Erythroblast (primary cell): ENCODE results near the gene CCR8.
"Not testable (repeated sequence)": the region's sequence is repeated elsewhere in the genome, so short reads cannot be mapped to it uniquely, and the experiment has no call there.

Source experiments
- DNase-seq, 2 experiments: peaks; one replicate each; lab custom pipeline; 2025; lab: John Stamatoyannopoulos, UW
- GATA1 ChIP-seq: IDR thresholded peaks from 2 replicates; pipeline ENCODE4 v1.6.1; 2011; ENCODE audit warnings: low read depth, mild to moderate bottlenecking, control low read depth, low read length, moderate library complexity
- POLR2A ChIP-seq: IDR thresholded peaks from 2 replicates; pipeline ENCODE4 v1.6.1; 2011; ENCODE audit warnings: mild to moderate bottlenecking, low read length

CCR8 gene

GRCh38 chr3:39347586-39347876, 18.0 kb downstream of the CCR8 start:
- TF ChIP-seq GATA1 = no peak
- TF ChIP-seq POLR2A = no peak
- peak in 1 of 2 experiments; percentile 35 for DNase-seq

GRCh38 chr3:39349080-39349479, 19.6 kb downstream of the CCR8 start:
- TF ChIP-seq GATA1 (no peak), POLR2A (no peak)
- DNase-seq = no peak

DNA sequence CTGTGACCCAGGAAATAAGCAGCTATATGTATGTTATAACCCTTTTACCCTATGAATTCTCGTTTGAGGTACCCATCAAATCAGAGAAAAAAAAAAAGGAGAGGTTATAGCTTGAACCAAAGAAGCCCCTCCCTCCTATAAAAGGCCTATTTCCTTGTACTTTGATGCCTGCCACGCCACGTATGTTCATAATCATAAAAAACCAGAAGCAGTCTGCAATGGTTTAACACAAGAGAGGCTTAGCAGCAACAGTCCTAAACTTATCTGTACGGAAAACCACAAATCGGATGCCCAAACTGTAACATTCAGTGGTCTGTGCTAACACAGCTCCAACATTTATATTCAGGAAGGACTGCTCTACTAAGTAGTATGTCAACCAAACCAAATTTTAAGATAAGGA, 21.2 kb downstream of the CCR8 start:
- DNase-seq = peak in 1 of 2 experiments; percentile 10
- TF ChIP-seq GATA1 = no peak
- no peak for TF ChIP-seq POLR2A

DNA sequence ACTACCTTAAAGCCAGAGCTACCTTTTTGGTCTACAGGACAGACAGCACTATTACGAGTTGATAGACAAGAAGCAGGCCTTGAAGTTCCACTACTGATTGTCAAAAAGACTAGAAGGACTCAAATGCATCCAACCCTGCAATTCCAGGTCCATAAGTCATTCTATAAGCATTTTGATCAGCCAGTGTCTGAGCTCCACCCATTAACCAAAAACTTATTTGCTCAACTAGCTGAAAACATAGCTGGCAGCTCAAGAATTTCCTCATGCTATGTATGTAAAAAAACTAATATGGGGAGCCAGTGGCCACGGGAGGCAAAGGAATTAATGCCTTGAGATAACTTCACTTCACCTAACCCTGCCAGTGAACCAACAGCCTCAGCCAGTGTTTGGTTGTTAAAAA, 21.6 kb downstream of the CCR8 start:
- DNase-seq = not testable (repeated sequence)

DNA sequence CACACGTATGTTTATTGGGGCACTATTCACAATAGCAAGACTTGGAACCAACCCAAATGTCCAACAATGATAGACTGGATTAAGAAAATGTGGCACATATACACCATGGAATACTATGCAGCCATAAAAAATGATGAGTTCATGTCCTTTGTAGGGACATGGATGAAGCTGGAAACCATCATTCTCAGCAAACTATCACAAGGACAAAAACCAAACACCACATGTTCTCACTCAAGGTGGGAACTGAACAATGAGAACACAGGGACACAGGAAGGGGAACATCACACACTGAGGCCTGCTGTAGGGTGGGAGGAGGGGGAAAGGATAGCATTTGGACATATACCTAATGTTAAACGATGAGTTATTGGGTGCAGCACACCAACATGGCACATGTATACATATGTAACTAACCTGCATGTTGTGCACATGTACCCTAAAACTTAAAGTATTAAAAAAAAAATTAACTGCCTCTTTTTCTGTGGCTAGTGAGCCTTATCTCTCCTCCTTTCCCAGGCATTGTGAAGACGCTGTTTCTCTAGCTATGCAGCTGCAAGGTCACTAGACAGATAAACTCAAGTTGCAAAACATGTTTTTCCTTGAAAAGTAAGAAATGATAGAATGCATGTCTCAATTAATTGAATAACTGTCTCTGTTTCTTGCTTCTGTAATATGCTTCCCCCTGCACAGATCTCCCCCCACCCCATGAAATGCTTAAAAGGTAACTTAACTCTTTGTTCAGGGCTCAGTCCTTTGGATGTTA, 23.8 kb downstream of the CCR8 start:
- DNase-seq = peak; percentile 21 to 70

DNA sequence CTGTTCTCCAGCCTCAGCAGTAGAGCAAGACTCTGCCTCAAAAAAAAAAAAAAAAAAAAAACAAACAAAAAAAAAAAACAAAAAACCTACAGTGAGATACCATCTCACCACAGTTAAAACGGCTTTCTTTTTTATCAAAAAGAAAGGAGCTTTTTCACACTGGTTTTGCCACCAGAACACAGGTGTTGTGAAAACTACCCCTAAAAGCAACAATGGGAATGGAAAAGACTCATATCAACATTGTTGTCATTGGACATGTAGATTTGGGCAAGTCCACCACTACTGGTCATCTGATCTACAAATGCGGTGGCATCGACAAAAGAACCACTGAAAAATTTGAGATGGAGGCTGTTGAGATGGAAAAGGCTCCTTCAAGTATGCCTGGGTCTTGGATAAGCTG, 28.8 kb downstream of the CCR8 start:
- no peak for TF ChIP-seq GATA1
- TF ChIP-seq POLR2A = no peak
- DNase-seq = no peak

DNA sequence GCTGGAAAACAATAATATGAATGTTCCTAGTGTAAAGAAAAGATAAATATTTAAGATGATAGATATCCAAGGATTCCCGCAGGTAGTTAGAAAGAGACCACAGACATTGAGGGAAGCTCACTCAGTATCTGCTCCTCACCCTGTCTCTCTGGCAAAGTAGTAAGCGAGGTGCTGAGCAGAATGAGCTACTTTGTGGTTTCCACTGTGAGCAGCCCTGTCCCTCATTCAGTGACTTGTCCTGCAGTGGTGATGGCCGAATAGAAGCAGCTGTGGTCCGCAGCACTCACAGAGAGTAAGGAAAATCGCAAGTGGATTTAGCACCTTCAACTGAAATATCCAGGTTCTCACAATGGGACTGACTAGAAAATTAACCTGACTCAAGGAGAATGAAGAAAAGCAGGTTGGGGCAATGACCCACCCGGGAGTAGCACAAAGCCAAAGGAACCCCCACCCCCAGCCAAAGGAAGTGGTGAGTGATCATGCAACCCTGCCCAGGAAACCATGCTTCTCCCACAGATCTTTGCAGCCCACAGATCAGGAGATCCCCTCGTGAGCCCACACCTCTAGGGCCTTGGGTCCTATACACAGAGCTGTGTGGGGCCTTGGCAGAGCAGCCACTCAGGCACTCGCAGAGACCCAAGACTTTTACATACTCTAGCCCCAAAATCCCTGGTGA, 31.9 kb downstream of the CCR8 start:
- DNase-seq = no peak

GRCh38 chr3:39362192-39362591, 32.7 kb downstream of the CCR8 start:
- TF ChIP-seq GATA1 (no peak), POLR2A (no peak)

More for the DNA sequence above, 31.9 kb downstream of the CCR8 start:
- no peak for TF ChIP-seq GATA1

DNA sequence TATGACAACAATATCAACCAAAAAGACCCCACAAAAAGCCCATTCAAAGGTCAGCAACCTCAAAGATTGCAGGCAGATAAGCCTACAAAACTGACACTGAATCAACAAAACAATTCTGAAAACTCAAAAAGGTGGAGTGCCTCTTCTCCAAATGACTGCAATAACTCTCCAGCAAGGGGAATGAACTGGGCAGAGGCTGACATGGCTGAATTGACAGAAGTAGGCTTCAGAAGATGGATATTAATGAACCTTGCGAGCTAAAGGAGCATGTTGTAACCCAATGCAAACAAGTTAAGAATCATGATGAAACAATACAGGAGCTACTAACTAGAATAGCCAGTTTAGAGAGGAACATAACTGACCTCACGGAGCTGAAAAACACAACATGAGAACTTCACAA, 33.3 kb downstream of the CCR8 start:
- DNase-seq = no peak
- TF ChIP-seq POLR2A (no peak), GATA1 (no peak)

More at GRCh38 chr3:39362192-39362591, 32.7 kb downstream of the CCR8 start:
- no peak for DNase-seq

- DNase-seq = not testable (repeated sequence)
Measured at GRCh38 chr3:39370450-39370849, 40.9 kb downstream of the CCR8 start.

DNA sequence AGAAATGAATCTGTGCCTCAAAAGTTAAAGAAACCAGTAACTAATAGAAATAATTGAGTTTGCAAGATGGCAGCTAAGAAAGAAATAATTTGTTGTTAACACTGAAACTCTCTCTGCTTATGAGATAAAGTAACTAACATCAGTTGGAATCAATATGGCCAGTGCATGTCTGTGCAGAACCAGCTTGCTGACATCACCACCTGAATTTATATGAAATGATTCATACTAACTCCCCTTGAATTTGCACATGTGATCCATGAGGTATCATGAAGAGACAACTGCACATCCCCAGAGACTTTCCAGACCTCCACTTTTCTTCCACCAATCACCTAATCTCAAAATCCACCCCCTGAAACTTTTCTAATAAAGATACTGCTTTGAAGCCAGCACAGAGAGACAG, 43.3 kb downstream of the CCR8 start:
- no peak for DNase-seq
- TF ChIP-seq POLR2A = no peak
- no peak for TF ChIP-seq GATA1

DNA sequence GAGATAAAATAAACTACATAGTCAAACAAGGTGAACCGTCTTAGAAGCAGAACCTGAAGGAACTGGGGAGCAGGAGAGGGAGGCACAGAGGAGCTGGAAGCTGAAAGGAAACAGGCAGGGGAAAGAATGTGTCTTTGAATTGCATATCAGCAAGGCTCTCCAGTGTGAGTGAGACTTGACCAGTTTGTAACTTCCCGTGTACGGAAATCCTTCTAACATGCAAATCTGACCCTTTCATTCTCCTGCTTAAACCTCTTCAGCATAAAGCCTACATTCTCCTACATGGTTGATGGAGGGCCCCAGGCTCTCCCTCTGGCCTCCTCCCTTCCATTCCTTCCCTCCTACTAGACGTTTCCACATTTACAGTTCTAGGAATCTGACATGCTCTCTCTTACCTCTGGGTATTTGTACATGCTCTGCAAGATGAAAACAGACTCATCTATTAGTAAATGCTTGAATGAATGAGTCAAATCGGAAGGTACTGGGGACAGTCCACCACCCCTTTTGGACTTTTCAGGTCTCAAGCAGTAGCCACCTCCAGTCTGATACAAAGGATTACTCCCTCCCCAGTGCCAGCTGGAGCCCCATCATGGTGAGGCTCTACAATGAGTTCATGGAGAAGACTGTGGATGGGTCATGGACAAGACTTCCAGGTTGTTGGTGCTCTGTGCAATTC, 47.6 kb downstream of the CCR8 start:
- no peak for TF ChIP-seq GATA1
- no peak for TF ChIP-seq POLR2A
- no peak for DNase-seq

GRCh38 chr3:39378088-39378487, 48.6 kb downstream of the CCR8 start:
- no peak for DNase-seq

DNA sequence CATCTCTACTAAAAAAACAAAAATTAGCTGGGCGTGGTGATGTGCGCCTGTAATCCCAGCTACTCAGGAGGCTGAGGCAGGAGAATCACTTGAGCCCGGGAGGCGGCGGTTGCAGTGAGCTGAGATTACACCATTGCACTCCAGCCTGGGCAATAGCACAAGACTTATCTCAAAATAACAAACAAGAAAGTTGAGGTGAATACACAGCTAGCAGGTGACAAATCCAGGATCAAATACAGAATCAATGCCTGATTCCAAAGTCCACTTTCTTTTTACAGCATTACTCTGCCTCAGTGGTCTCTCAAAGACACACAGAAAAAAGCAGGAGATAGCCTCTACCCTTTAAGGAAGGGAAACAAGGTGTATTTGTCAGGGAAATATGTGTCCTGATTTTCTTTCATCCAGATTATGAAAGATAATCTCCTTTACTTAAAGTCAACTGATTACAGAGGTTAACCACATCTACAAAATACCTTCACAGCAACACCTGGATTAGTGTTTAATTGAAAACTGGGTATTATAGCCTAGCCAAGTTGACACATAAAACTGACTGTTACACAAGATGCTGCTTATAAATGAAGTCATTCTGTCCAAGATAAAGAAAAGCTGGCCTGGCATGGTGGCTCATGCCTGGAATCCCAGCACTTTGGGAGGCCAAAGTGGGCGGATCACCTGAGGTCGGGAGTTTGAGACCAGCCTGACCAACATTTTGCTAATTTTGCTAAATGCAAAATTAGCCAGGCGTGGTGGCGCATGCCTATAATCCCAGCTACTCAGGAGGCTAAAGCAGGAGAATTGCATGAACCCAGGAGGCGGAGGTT, 49.7 kb downstream of the CCR8 start:
- DNase-seq = no peak

More at GRCh38 chr3:39378088-39378487, 48.6 kb downstream of the CCR8 start:
- no peak for TF ChIP-seq POLR2A
- no peak for TF ChIP-seq GATA1

More for the DNA sequence above, 49.7 kb downstream of the CCR8 start:
- no peak for TF ChIP-seq POLR2A
- no peak for TF ChIP-seq GATA1
